Measurements from ENCODE around the gene UFC1.

UFC1 gene

GRCh38 chr1:161137881-161138280, 15.9 kb upstream of the UFC1 start:
- DNase-seq, result no peak

- no peak for DNase-seq
Measured at GRCh38 chr1:161138431-161138830, 15.3 kb upstream of the UFC1 start.

GRCh38 chr1:161139766-161140165, 14.0 kb upstream of the UFC1 start:
- no peak for DNase-seq

- no peak for DNase-seq
Measured at GRCh38 chr1:161140755-161141400, 12.9 kb upstream of the UFC1 start.

GRCh38 chr1:161145832-161146231, 7.9 kb upstream of the UFC1 start:
- DNase-seq, result no peak

- DNase-seq, result no peak
Measured at GRCh38 chr1:161153176-161153575, 602 bp upstream of the UFC1 start.

GRCh38 chr1:161157867-161158266, 4.1 kb downstream of the UFC1 start:
- DNase-seq, result no peak

GRCh38 chr1:161158316-161159010, 4.7 kb downstream of the UFC1 start:
- DNase-seq, result no peak

- DNase-seq, result peak; percentile 87
Measured at GRCh38 chr1:161159087-161159912, 5.5 kb downstream of the UFC1 start, which contains the start of gene USP21. USP21 (plus strand) TSS chr1:161159500; CDS start chr1:161160641, 1,141 bp downstream.

GRCh38 chr1:161159913-161160243, 6.1 kb downstream of the UFC1 start:
- DNase-seq, result no peak

- no peak for DNase-seq
Measured at GRCh38 chr1:161160671-161161145, 6.9 kb downstream of the UFC1 start.

GRCh38 chr1:161161652-161162051, 7.9 kb downstream of the UFC1 start:
- no peak for DNase-seq

GRCh38 chr1:161162052-161162451, 8.3 kb downstream of the UFC1 start:
- no peak for DNase-seq

- DNase-seq, result no peak
Measured at GRCh38 chr1:161162806-161163205, 9.0 kb downstream of the UFC1 start.

- DNase-seq, result no peak
Measured at GRCh38 chr1:161163793-161164192, 10.0 kb downstream of the UFC1 start.

GRCh38 chr1:161164901-161165610, 11.3 kb downstream of the UFC1 start:
- no peak for DNase-seq

GRCh38 chr1:161165742-161166668, 12.2 kb downstream of the UFC1 start, which contains the start of gene PPOX:
PPOX (plus strand) TSS chr1:161166426; CDS start chr1:161166848, 422 bp downstream.
- DNase-seq, result peak; percentile 98

- DNase-seq, result no peak
Measured at GRCh38 chr1:161166669-161167548, 13.1 kb downstream of the UFC1 start.

GRCh38 chr1:161168906-161169305, 15.1 kb downstream of the UFC1 start:
- DNase-seq, result no peak

- no peak for DNase-seq
Measured at GRCh38 chr1:161171191-161171590, 17.4 kb downstream of the UFC1 start.
